HepG2 (cell line): ENCODE results near the gene TIMM44. TPM values are rescaled to one million over a fixed set of nuclear protein-coding genes. Genes with fewer than 3 reads are reported as not detected.
A peak's percentile ranks its signal among the peaks of the same experiment; 100 is the strongest.

Source experiments
- BRCA1 ChIP-seq: sonication (generic); formaldehyde crosslinking; IDR thresholded peaks from 2 replicates; pipeline ENCODE4 v1.4.0; 2020; ENCODE audit warnings: missing genetic modification reagents
- GABPB1 ChIP-seq: IDR thresholded peaks from 2 replicates; pipeline ENCODE4 v1.6.1; 2016; ENCODE audit warnings: mild to moderate bottlenecking, missing genetic modification reagents, moderate library complexity, missing compliant biosample characterization
- GTF3A ChIP-seq: sonication (generic); formaldehyde crosslinking; conservative IDR thresholded peaks from 2 replicates; pipeline ENCODE4 v1.4.0; 2020; ENCODE audit warnings: mild to moderate bottlenecking, missing genetic modification reagents
- JUN ChIP-seq: sonication (generic); formaldehyde crosslinking; IDR thresholded peaks from 2 replicates; pipeline ENCODE4 v1.4.0; 2020; ENCODE audit warnings: mild to moderate bottlenecking, missing genetic modification reagents
- MAF1 ChIP-seq: sonication (generic); formaldehyde crosslinking; IDR thresholded peaks from 2 replicates; pipeline ENCODE4 v1.5.0; 2020; ENCODE audit warnings: missing genetic modification reagents, borderline replicate concordance
- SP4 ChIP-seq: sonication (generic); formaldehyde crosslinking; IDR thresholded peaks from 2 replicates; pipeline ENCODE4 v1.8.1; 2023; ENCODE audit warnings: mild to moderate bottlenecking, missing genetic modification reagents
- TCF7 ChIP-seq: sonication (generic); IDR thresholded peaks from 2 replicates; pipeline ENCODE4 v1.6.1; 2016; ENCODE audit warnings: antibody characterized with exemption, low read depth
- TSC22D2 ChIP-seq: sonication (generic); formaldehyde crosslinking; IDR thresholded peaks from 2 replicates; pipeline ENCODE4 v1.5.1; 2020; ENCODE audit warnings: missing genetic modification reagents, mild to moderate bottlenecking, borderline replicate concordance
- WIZ ChIP-seq: sonication (generic); formaldehyde crosslinking; IDR thresholded peaks from 2 replicates; pipeline ENCODE4 v1.5.1; 2020; ENCODE audit warnings: mild to moderate bottlenecking, missing genetic modification reagents
- ZBTB25 ChIP-seq: IDR thresholded peaks from 2 replicates; pipeline ENCODE4 v1.6.1; 2018; ENCODE audit warnings: missing genetic modification reagents
- ZBTB8A ChIP-seq: sonication (generic); formaldehyde crosslinking; IDR thresholded peaks from 2 replicates; pipeline ENCODE4 v1.4.0; 2020; ENCODE audit warnings: mild to moderate bottlenecking, low read depth, missing genetic modification reagents, borderline replicate concordance
- ZNF274 ChIP-seq: sonication (generic); formaldehyde crosslinking; IDR thresholded peaks from 2 replicates; pipeline ENCODE4 v1.5.1; 2020; ENCODE audit warnings: mild to moderate bottlenecking, missing genetic modification reagents
- ZNF670 ChIP-seq: sonication (generic); formaldehyde crosslinking; IDR thresholded peaks from 2 replicates; pipeline ENCODE4 v1.8.0; 2022; ENCODE audit warnings: mild to moderate bottlenecking, missing genetic modification reagents, borderline replicate concordance
- ZNF781 ChIP-seq: sonication (generic); formaldehyde crosslinking; IDR thresholded peaks from 2 replicates; pipeline ENCODE4 v1.5.1; 2020; ENCODE audit warnings: borderline replicate concordance, mild to moderate bottlenecking, missing genetic modification reagents; ENCODE audit errors: not compliant biosample characterization
- ZSCAN20 ChIP-seq: sonication (generic); formaldehyde crosslinking; IDR thresholded peaks from 2 replicates; pipeline ENCODE4 v1.4.0; 2020; ENCODE audit warnings: missing genetic modification reagents, mild to moderate bottlenecking, borderline replicate concordance
- polyA plus RNA-seq, 8 experiments: library from polyadenylated mRNA; depleted of rRNA in 3 of 8; stranded (reverse) in 7 of 8; unstranded in 1 of 8; fragments of >200 nt; fragmentation: Illumina TruSeq in 4 of 8; extraction: Trizol in 4 of 8; gene quantifications; 2 replicates each; pipeline versions ENCODE4 v1.2.1 to v1.2.3, GENCODE V29; 2011 to 2016; ENCODE audit warnings: low read depth in 4 of 8, missing spikeins in 1 of 8, mixed read lengths in 1 of 8; ENCODE audit not compliant: insufficient read depth in 1 of 8
- total RNA-seq, 5 experiments: library from RNA; depleted of rRNA; stranded (reverse); fragments of >200 nt; fragmentation: Illumina TruSeq; extraction: Trizol; gene quantifications; 2 replicates each; pipeline ENCODE4 v1.2.3, GENCODE V29; 2016; ENCODE audit warnings: low read depth in 1 of 5
- TF ChIP-seq, protein P1 (sequence below): sonication (generic); formaldehyde crosslinking; IDR thresholded peaks from 2 replicates; pipeline ENCODE4 v1.8.1; 2023; ENCODE audit warnings: missing genetic modification reagents, mild to moderate bottlenecking, borderline replicate concordance
- TF ChIP-seq, protein P2 (sequence below): sonication (generic); formaldehyde crosslinking; IDR thresholded peaks from 2 replicates; pipeline ENCODE4 v1.4.0; 2020; ENCODE audit warnings: missing genetic modification reagents; ENCODE audit errors: not compliant biosample characterization
- TF ChIP-seq, protein P3 (sequence below): sonication (generic); formaldehyde crosslinking; IDR thresholded peaks from 2 replicates; pipeline ENCODE4 v1.4.0; 2020; ENCODE audit warnings: missing genetic modification reagents
- TF ChIP-seq, protein P4 (sequence below): sonication (generic); formaldehyde crosslinking; IDR thresholded peaks from 2 replicates; pipeline ENCODE4 v1.5.0; 2020; ENCODE audit warnings: mild to moderate bottlenecking, missing genetic modification reagents
- TF ChIP-seq, protein P5 (sequence below): sonication (generic); formaldehyde crosslinking; IDR thresholded peaks from 2 replicates; pipeline ENCODE4 v1.4.0; 2020; ENCODE audit warnings: mild to moderate bottlenecking, low read depth, missing genetic modification reagents

TIMM44 gene
- total and polyA plus RNA-seq, 2 of the 13 experiments (the other 11 are each of a cell fraction or from before 2014, with no cell fraction given), result 42.9 to 72.6 TPM

DNA sequence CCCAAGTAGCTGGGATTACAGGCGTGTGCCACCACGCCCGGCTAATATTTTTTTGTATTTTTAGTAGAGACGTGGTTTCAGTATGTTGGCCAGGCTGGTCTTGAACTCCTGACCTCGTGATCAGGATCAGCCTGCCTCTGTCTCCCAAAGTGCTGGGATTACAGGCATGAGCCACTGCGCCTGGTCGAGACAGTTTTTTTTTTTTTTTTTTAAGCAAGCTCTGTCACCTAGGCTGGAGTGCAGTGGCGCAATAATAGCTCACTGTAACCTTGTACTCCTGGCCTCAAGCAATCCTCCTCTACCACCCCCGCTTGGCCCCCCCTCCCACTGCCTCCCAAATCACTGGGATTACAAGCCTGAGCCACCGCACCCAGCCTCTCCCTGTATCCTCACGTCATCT lies 46.2 kb downstream of the TIMM44 start (continued):
- TF ChIP-seq ZBTB25 (no peak), ZNF670 (peak; percentile 80), ZNF274 (CRISPR knock-in tag) (no peak), GABPB1 (peak; percentile 38; the same call in 1 of the 2 replicates), JUN (CRISPR knock-in tag) (no peak), GTF3A (CRISPR knock-in tag) (no peak), TSC22D2 (CRISPR knock-in tag) (no peak), MAF1 (CRISPR knock-in tag) (no peak; the same call in 1 of the 2 replicates), BRCA1 (CRISPR knock-in tag) (no peak), SP4 (peak; percentile 59; the same call in 1 of the 2 replicates), TCF7 (no peak), ZBTB8A (no peak), WIZ (no peak), ZSCAN20 (CRISPR knock-in tag) (no peak), ZNF781 (CRISPR knock-in tag) (no peak)
- TF ChIP-seq, protein P1, sequence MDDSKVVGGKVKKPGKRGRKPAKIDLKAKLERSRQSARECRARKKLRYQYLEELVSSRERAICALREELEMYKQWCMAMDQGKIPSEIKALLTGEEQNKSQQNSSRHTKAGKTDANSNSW, result no peak
- TF ChIP-seq, protein P2, sequence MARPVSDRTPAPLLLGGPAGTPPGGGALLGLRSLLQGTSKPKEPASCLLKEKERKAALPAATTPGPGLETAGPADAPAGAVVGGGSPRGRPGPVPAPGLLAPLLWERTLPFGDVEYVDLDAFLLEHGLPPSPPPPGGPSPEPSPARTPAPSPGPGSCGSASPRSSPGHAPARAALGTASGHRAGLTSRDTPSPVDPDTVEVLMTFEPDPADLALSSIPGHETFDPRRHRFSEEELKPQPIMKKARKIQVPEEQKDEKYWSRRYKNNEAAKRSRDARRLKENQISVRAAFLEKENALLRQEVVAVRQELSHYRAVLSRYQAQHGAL (CRISPR knock-in tag), result no peak
- TF ChIP-seq, protein P3, sequence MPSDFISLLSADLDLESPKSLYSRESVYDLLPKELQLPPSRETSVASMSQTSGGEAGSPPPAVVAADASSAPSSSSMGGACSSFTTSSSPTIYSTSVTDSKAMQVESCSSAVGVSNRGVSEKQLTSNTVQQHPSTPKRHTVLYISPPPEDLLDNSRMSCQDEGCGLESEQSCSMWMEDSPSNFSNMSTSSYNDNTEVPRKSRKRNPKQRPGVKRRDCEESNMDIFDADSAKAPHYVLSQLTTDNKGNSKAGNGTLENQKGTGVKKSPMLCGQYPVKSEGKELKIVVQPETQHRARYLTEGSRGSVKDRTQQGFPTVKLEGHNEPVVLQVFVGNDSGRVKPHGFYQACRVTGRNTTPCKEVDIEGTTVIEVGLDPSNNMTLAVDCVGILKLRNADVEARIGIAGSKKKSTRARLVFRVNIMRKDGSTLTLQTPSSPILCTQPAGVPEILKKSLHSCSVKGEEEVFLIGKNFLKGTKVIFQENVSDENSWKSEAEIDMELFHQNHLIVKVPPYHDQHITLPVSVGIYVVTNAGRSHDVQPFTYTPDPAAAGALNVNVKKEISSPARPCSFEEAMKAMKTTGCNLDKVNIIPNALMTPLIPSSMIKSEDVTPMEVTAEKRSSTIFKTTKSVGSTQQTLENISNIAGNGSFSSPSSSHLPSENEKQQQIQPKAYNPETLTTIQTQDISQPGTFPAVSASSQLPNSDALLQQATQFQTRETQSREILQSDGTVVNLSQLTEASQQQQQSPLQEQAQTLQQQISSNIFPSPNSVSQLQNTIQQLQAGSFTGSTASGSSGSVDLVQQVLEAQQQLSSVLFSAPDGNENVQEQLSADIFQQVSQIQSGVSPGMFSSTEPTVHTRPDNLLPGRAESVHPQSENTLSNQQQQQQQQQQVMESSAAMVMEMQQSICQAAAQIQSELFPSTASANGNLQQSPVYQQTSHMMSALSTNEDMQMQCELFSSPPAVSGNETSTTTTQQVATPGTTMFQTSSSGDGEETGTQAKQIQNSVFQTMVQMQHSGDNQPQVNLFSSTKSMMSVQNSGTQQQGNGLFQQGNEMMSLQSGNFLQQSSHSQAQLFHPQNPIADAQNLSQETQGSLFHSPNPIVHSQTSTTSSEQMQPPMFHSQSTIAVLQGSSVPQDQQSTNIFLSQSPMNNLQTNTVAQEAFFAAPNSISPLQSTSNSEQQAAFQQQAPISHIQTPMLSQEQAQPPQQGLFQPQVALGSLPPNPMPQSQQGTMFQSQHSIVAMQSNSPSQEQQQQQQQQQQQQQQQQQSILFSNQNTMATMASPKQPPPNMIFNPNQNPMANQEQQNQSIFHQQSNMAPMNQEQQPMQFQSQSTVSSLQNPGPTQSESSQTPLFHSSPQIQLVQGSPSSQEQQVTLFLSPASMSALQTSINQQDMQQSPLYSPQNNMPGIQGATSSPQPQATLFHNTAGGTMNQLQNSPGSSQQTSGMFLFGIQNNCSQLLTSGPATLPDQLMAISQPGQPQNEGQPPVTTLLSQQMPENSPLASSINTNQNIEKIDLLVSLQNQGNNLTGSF (CRISPR knock-in tag), result no peak
- TF ChIP-seq, protein P4, sequence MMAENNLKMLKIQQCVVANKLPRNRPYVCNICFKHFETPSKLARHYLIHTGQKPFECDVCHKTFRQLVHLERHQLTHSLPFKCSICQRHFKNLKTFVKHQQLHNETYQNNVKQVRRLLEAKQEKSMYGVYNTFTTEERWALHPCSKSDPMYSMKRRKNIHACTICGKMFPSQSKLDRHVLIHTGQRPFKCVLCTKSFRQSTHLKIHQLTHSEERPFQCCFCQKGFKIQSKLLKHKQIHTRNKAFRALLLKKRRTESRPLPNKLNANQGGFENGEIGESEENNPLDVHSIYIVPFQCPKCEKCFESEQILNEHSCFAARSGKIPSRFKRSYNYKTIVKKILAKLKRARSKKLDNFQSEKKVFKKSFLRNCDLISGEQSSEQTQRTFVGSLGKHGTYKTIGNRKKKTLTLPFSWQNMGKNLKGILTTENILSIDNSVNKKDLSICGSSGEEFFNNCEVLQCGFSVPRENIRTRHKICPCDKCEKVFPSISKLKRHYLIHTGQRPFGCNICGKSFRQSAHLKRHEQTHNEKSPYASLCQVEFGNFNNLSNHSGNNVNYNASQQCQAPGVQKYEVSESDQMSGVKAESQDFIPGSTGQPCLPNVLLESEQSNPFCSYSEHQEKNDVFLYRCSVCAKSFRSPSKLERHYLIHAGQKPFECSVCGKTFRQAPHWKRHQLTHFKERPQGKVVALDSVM (CRISPR knock-in tag), result peak; percentile 78; the same call in 1 of the 2 replicates
- TF ChIP-seq, protein P5, sequence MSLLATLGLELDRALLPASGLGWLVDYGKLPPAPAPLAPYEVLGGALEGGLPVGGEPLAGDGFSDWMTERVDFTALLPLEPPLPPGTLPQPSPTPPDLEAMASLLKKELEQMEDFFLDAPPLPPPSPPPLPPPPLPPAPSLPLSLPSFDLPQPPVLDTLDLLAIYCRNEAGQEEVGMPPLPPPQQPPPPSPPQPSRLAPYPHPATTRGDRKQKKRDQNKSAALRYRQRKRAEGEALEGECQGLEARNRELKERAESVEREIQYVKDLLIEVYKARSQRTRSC, result no peak
